HG03469 (cell line): ENCODE results near the gene CLDN9.
"Not testable (repeated sequence)": the region's sequence is repeated elsewhere in the genome, so short reads cannot be mapped to it uniquely, and the experiment has no call there.

Experiments used
- ATAC-seq: cut with Tn5 transposase; IDR thresholded peaks from one replicate; pipeline ENCODE4 v1.9.1; 2021; ENCODE audit warnings: mild to moderate bottlenecking, moderate library complexity, moderate number of reproducible peaks; ENCODE audit not compliant: unreplicated experiment

CLDN9 gene

DNA sequence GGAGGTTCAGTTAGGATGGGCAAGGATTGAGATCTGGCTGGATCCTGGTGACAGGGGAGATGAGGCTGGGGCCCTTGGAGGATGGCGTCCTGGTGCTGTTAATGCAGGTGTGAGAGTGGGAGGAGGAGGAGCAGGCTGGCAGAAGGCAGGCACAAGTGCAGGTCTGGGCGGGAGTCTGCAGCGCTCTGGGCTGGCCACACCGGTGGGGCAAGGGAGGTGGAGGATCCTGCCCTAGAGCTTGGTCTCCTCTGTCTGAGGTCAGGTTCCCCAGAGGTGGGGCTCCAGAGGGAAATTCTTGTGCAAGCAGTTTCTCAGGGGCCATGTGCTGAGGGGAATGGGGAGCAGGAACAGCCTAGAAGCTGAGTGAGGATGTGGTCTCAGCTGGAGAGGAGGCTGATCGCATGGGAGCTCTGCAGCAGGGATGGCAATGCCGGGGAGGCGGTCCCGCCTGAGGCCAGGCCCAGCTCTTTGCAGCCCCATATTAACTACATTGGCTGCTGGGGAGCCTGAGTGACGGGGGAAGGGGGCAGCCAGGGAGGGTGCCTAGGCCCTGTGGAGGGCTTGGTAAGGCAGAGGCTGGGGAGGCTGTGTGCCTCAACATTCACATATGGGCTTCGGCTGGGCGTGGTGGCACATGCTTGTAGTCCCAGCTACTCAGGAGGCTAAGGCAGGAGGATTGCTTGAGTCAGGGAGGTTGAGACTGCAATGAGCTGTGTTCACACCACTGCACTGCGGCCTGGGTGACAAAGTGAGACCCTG lies 40.0 kb downstream of the CLDN9 start:
- not testable (repeated sequence) for ATAC-seq

DNA sequence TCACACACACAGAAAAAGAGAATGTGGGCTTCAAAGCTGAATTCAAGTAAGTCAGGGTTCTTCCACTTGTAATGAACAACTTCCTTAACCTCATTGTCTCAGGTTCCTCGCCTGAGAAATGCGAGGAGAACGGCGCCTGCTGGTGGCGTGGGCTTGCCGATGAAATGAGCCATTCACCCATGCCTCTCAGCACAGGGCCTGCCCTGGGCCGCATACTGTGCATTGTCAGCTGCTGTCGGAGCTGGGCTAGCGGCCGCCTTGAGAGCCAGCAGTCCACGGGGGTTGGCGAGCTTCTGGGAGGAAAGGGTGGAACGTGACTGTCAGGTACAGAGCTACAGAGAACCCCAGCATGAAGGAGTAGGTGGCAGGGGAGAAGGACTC lies 40.6 kb downstream of the CLDN9 start:
- not testable (repeated sequence) for ATAC-seq

- ATAC-seq = no peak
Observed at GRCh38 chr16:3054965-3055733, 42.4 kb downstream of the CLDN9 start.

GRCh38 chr16:3055734-3056115 lies 43.0 kb downstream of the CLDN9 start:
- not testable (repeated sequence) for ATAC-seq

DNA sequence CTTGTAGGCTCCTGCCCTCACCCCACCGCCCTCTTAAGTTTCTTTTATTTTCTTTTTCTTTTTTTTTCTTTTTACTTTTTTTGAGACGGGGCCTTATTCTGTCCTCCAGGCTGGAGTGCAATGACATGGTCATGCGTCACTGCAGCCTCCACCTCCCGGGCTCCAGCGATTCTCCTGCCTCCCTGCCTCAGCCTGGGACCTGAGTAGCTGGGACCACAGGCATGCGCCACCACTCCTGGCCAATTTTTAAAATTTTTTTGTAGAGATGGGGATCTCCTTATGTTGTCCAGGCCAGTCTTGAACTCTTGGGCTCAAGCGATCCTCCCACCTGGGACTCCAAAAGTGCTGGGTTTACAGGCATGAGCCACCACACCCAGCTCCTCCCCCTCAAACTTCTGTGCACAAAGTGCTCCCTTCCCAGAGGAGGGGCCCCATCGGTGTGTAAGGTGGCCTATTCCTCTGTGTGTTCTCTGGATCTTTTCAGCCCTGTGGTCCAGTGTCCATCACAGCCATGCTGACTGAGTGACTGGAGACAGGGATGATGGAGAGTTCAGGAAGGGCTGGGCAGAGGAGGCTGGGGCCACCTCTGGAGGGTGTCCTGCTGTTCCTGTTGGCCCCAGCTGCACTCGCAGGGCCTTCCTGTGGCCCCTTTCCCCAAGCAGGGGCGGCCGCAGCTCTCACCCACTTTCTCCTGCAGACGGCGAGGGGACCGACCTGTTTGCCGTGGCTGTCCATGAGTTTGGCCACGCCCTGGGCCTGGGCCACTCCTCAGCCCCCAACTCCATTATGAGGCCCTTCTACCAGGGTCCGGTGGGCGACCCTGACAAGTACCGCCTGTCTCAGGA lies 43.8 kb downstream of the CLDN9 start:
- no peak for ATAC-seq

GRCh38 chr16:3057181-3058138 lies 44.7 kb downstream of the CLDN9 start:
- no peak for ATAC-seq

- ATAC-seq = no peak
Observed at GRCh38 chr16:3058139-3059030, 45.7 kb downstream of the CLDN9 start.

DNA sequence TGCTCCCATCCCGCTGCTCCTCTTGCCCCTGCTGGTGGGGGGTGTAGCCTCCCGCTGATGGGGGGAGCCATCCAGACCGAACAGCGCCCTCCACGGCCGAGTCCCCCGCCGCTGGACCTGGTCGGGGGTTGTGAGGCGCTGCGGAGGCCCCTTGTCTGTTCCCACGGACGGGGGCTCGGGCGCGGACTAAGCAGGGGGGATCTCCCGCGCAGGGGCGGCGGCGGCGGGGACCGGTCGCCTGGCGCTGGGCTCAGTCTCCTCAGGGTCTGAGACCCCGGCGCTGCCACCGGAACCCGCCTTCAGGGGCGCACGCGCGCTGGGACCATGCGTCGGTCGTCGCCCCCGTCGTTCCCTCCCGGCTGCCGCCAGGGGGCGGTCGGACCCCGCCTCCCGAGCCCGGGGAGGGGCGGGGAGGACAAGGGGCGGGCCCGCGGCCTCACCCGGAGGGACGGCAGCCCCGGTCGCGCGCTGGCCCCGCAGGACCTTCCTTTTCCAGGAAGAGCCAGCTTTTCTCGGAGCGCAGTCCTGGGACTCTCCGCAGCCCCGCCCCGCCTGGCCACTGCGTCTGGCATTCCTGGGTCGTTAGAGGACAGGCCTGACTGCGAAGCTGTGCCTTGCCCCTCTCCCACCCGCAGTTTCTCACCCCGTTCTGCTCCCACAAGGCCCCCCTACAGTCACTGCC lies 46.5 kb downstream of the CLDN9 start:
- ATAC-seq = peak; percentile 49

DNA sequence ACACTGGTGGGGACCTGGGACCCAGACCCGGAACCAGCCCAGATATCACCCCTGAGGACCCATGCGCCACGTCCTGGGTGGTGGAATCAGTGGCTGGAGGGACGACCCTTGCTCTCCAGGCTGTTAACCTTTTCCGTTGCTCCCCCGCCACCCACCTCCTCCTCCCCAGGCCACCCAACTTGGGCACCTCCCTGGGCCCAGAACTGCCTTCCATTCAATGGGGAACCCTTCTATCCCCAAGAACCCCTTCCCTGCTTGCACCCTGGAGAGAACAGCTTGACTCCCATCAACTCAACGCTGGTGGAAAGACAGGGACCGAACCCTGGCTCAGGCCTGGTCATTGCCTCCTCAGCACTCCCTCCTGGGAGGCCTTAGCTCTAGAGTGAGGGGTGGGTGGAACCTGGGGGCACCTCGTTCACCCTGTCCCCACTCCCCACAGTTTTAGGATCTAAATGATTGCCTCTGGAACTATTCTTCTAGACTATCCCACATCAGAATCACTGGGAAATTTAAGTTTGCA lies 47.1 kb downstream of the CLDN9 start:
- ATAC-seq = no peak

DNA sequence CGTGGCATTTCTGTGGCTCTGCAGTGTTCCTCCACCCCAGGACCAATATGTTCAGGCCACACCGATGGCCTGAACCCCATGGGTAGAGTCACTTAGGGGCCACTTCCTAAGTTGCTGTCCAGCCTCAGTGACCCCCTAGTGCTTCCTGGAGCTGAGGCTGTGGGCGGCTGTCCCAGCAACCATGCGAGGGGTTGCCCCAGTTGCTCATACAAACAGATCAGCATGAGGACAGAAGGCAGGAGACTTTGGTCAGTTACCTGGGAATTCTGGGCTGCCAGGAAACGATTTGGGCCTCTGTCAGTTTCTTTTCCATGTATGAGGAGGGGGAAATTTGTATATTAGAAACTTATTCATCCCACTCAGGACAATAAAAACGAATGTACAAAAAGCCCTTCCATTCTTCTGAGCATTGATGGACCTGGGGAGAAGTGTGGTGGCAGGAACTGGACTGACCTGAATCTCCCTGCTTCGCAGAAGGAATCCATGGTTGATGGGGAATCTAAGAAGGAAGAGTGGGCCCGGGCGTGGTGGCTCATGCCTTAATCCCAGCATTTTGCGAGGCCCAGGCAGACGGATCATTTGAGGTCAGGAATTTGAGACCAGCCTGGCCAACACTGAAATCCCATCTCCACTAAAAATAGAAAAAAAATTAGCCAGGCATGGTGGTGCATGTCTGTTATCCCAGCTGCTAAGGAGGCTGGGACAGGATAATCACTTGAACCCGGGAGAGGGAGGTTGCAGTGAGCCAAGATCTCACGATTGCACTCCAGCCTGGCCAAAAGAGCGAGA lies 47.8 kb downstream of the CLDN9 start:
- ATAC-seq = no peak

- ATAC-seq = no peak
Observed at GRCh38 chr16:3062553-3062952, 49.8 kb downstream of the CLDN9 start.

- ATAC-seq = no peak
Observed at GRCh38 chr16:3063625-3064386, 51.1 kb downstream of the CLDN9 start.
